HepG2 (cell line): ENCODE measurements around the gene TMBIM1. TPM values are rescaled to one million over a fixed set of nuclear protein-coding genes. Genes with fewer than 3 reads are reported as not detected.

ENCODE experiments used
- ATAD3A ChIP-seq: sonication (generic); formaldehyde crosslinking; IDR thresholded peaks from 2 replicates; pipeline ENCODE4 v1.4.0; 2020; ENCODE audit warnings: missing genetic modification reagents
- DNMT1 ChIP-seq: sonication (generic); formaldehyde crosslinking; IDR thresholded peaks from 2 replicates; pipeline ENCODE4 v1.5.1; 2020; ENCODE audit warnings: mild to moderate bottlenecking, missing genetic modification reagents
- IRF9 ChIP-seq: sonication (generic); formaldehyde crosslinking; IDR thresholded peaks from 2 replicates; pipeline ENCODE4 v1.8.0; 2022; ENCODE audit warnings: missing genetic modification reagents, mild to moderate bottlenecking, borderline replicate concordance
- NCOA1 ChIP-seq: sonication (generic); formaldehyde crosslinking; IDR thresholded peaks from 2 replicates; pipeline ENCODE4 v1.9.0; 2021; ENCODE audit warnings: missing genetic modification reagents
- NFIB ChIP-seq: sonication (generic); formaldehyde crosslinking; IDR thresholded peaks from 2 replicates; pipeline ENCODE4 v1.9.0; 2021; ENCODE audit warnings: missing genetic modification reagents, mild to moderate bottlenecking, borderline replicate concordance
- RORA ChIP-seq: sonication (generic); formaldehyde crosslinking; IDR thresholded peaks from 2 replicates; pipeline ENCODE4 v1.5.0; 2020; ENCODE audit warnings: mild to moderate bottlenecking, missing genetic modification reagents, moderate library complexity
- TEAD2 ChIP-seq: sonication (generic); formaldehyde crosslinking; IDR thresholded peaks from 2 replicates; pipeline ENCODE4 v1.9.0; 2021; ENCODE audit warnings: missing genetic modification reagents
- ZBTB3 ChIP-seq: sonication (generic); formaldehyde crosslinking; IDR thresholded peaks from 2 replicates; pipeline ENCODE4 v1.4.0; 2020; ENCODE audit warnings: low read depth, mild to moderate bottlenecking, moderate library complexity, missing genetic modification reagents, borderline replicate concordance
- ZFP1 ChIP-seq: IDR thresholded peaks from 2 replicates; pipeline ENCODE4 v1.6.1; 2016
- ZNF318 ChIP-seq: sonication (generic); formaldehyde crosslinking; IDR thresholded peaks from 2 replicates; pipeline ENCODE4 v1.4.0; 2020; ENCODE audit warnings: mild to moderate bottlenecking, missing genetic modification reagents
- ZNF614 ChIP-seq: IDR thresholded peaks from 2 replicates; pipeline ENCODE4 v1.6.1; 2018; ENCODE audit warnings: missing biosample characterization, missing genetic modification reagents, inconsistent platforms, borderline replicate concordance
- polyA plus RNA-seq, 8 experiments: library from polyadenylated mRNA; depleted of rRNA in 3 of 8; stranded (reverse) in 7 of 8; unstranded in 1 of 8; fragments of >200 nt; fragmentation: Illumina TruSeq in 4 of 8; extraction: Trizol in 4 of 8; gene quantifications; 2 replicates each; pipeline versions ENCODE4 v1.2.1 to v1.2.3, GENCODE V29; 2011 to 2016; ENCODE audit warnings: low read depth in 4 of 8, missing spikeins in 1 of 8, mixed read lengths in 1 of 8; ENCODE audit not compliant: insufficient read depth in 1 of 8
- total RNA-seq, 5 experiments: library from RNA; depleted of rRNA; stranded (reverse); fragments of >200 nt; fragmentation: Illumina TruSeq; extraction: Trizol; gene quantifications; 2 replicates each; pipeline ENCODE4 v1.2.3, GENCODE V29; 2016; ENCODE audit warnings: low read depth in 1 of 5
- TF ChIP-seq, protein P1 (sequence below): sonication (generic); formaldehyde crosslinking; IDR thresholded peaks from 2 replicates; pipeline ENCODE4 v1.4.0; 2020; ENCODE audit warnings: missing genetic modification reagents
- TF ChIP-seq, protein P2 (sequence below), 2 experiments: sonication (generic) in 1 of 2; formaldehyde crosslinking in 1 of 2; IDR thresholded peaks; 2 replicates each; pipeline versions ENCODE4 v1.4.0 to v1.6.1; 2018 to 2020; ENCODE audit warnings: missing genetic modification reagents in 2 of 2, borderline replicate concordance in 1 of 2, low read depth in 1 of 2, mild to moderate bottlenecking in 1 of 2, missing biosample characterization in 1 of 2

Gene TMBIM1
- total and polyA plus RNA-seq, 2 of the 13 experiments (the other 11 are each of a cell fraction or from before 2014, with no cell fraction given) = 127 to 139 TPM

GRCh38 chr2:218323526-218324472 lies 31.5 kb upstream of the TMBIM1 start (continued):
- TF ChIP-seq, protein P1, sequence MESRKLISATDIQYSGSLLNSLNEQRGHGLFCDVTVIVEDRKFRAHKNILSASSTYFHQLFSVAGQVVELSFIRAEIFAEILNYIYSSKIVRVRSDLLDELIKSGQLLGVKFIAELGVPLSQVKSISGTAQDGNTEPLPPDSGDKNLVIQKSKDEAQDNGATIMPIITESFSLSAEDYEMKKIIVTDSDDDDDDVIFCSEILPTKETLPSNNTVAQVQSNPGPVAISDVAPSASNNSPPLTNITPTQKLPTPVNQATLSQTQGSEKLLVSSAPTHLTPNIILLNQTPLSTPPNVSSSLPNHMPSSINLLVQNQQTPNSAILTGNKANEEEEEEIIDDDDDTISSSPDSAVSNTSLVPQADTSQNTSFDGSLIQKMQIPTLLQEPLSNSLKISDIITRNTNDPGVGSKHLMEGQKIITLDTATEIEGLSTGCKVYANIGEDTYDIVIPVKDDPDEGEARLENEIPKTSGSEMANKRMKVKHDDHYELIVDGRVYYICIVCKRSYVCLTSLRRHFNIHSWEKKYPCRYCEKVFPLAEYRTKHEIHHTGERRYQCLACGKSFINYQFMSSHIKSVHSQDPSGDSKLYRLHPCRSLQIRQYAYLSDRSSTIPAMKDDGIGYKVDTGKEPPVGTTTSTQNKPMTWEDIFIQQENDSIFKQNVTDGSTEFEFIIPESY (CRISPR knock-in tag) = no peak
- TF ChIP-seq ZNF318 (CRISPR knock-in tag) (no peak), ZNF614 (CRISPR knock-in tag) (peak; percentile 13; the same call in 1 of the 2 replicates), NCOA1 (peak; percentile 67), NFIB (CRISPR knock-in tag) (no peak), ZFP1 (CRISPR knock-in tag) (peak; percentile 23; the same call in 1 of the 2 replicates), DNMT1 (CRISPR knock-in tag) (no peak), ZBTB3 (CRISPR knock-in tag) (0 out of 2 replicates have a peak, but pooled peaks have one; percentile 79), RORA (CRISPR knock-in tag) (no peak), ATAD3A (CRISPR knock-in tag) (no peak), TEAD2 (no peak), IRF9 (CRISPR knock-in tag) (peak; percentile 86; the same call in 1 of the 2 replicates)
- TF ChIP-seq, protein P2, sequence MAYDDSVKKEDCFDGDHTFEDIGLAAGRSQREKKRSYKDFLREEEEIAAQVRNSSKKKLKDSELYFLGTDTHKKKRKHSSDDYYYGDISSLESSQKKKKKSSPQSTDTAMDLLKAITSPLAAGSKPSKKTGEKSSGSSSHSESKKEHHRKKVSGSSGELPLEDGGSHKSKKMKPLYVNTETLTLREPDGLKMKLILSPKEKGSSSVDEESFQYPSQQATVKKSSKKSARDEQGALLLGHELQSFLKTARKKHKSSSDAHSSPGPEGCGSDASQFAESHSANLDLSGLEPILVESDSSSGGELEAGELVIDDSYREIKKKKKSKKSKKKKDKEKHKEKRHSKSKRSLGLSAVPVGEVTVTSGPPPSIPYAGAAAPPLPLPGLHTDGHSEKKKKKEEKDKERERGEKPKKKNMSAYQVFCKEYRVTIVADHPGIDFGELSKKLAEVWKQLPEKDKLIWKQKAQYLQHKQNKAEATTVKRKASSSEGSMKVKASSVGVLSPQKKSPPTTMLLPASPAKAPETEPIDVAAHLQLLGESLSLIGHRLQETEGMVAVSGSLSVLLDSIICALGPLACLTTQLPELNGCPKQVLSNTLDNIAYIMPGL (CRISPR knock-in tag; IDR thresholded peaks at IDR 0.05; ENCODE audit: borderline replicate concordance in 1 of 2, low read depth in 1 of 2) = peak; percentile 25 to 35; a peak in 2 of 4 replicates
